Karpas-422 (cell line): ENCODE measurements around the gene RFC2. TPM values are rescaled to one million over a fixed set of nuclear protein-coding genes. Genes with fewer than 3 reads are reported as not detected.
A peak's percentile ranks its signal among the peaks of the same experiment; 100 is the strongest.

ENCODE experiments used
- DNase-seq: peaks from one replicate; pipeline ENCODE4 v3.0.0-alpha.2; 2015
- H2AFZ ChIP-seq: fragments of 200-600 bp; sonication (generic); 2 replicates; pipeline ENCODE4 v1.6.1; 2014; ENCODE audit warnings: antibody characterized with exemption, low read length, mixed read lengths
- H3K27ac ChIP-seq: fragments of 200-600 bp; sonication (generic); 2 replicates; pipeline ENCODE4 v1.5.1; 2014; ENCODE audit warnings: mild to moderate bottlenecking, low read length, moderate library complexity
- H3K27me3 ChIP-seq: fragments of 200-600 bp; sonication (generic); 2 replicates; pipeline ENCODE4 v1.6.1; 2014; ENCODE audit warnings: low read length, mixed read lengths
- H3K36me3 ChIP-seq: fragments of 200-600 bp; sonication (generic); 2 replicates; pipeline ENCODE4 v1.6.1; 2014; ENCODE audit warnings: low read length, mixed read lengths; ENCODE audit not compliant: insufficient read depth
- H3K4me1 ChIP-seq: fragments of 200-600 bp; sonication (generic); 2 replicates; pipeline ENCODE4 v1.6.1; 2014; ENCODE audit warnings: mild to moderate bottlenecking, low read length, mixed read lengths
- H3K4me2 ChIP-seq: fragments of 200-600 bp; sonication (generic); 2 replicates; pipeline ENCODE4 v1.6.1; 2014; ENCODE audit warnings: low read length, low read depth, mild to moderate bottlenecking; ENCODE audit not compliant: poor library complexity, severe bottlenecking
- H3K4me3 ChIP-seq: fragments of 200-600 bp; sonication (generic); 2 replicates; pipeline ENCODE4 v1.5.1; 2014; ENCODE audit warnings: mild to moderate bottlenecking, antibody characterized with exemption, low read length, mixed read lengths
- H3K79me2 ChIP-seq: fragments of 200-600 bp; sonication (generic); 2 replicates; pipeline ENCODE4 v1.6.1; 2014; ENCODE audit warnings: mild to moderate bottlenecking, low read length, mixed read lengths
- H3K9ac ChIP-seq: fragments of 200-600 bp; sonication (generic); 2 replicates; pipeline ENCODE4 v1.6.0; 2014; ENCODE audit warnings: low read length
- H3K9me2 ChIP-seq: fragments of 200-600 bp; sonication (generic), shearing (Covaris generic); replicated peaks from 2 replicates; pipeline ENCODE4 v1.6.0; 2014; ENCODE audit warnings: mild to moderate bottlenecking, low read length, moderate library complexity; ENCODE audit not compliant: insufficient read depth
- H3K9me3 ChIP-seq: fragments of 300-700, 200-600 bp; sonication (generic); 2 replicates; pipeline ENCODE4 v1.6.1; 2014; ENCODE audit warnings: low read length, mixed read lengths
- H4K20me1 ChIP-seq: fragments of 200-600 bp; sonication (generic); 2 replicates; pipeline ENCODE4 v1.6.1; 2014; ENCODE audit warnings: mild to moderate bottlenecking, antibody characterized with exemption, low read length, low read depth; ENCODE audit not compliant: insufficient read depth
- total RNA-seq: library from RNA; depleted of rRNA; stranded (reverse); fragments of >200 nt; shearing (Covaris generic); gene quantifications from 2 replicates; pipeline ENCODE4 v1.2.3, GENCODE V29; 2014; ENCODE audit warnings: low replicate concordance

Gene RFC2
- total RNA-seq, 1 experiment from 2014 or later = 18.9 TPM

DNA sequence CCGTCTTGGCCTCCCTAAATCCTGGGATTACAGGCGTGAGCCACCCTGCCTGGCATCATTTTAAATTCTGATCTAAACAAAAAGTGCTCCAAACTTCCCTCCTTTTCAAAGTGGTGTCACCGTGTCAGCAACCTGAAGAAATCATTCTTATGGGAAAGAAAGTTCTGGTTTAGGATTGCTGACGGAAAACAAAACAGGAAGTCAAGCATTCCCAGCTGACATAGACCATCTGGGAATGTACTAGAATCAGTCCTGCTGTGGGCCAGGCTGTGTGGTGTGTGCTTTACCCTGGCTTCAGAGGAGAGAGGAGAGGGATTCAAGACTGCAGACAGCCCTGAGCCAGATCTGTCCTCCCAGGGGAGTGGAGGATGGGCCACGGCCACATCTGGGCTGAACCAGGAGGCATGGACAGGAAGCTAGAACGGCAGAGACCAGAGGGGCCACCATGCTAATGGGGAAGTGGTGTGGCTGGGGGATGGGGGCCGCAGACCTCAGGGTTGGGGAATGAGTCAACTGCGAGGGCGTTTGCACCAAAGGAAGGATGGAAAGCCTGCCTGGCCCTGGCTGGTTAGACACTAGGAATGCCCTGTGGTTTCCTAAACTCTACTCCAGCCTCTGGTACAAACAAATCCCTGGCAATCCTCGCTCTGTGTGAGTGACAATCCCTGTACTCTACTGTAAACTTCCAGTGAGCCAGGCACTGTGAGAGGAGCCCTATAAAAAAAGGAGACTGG, 18.3 kb upstream of the RFC2 start:
- DNase-seq = peak; percentile 63
- no peak overlapping the region for H3K4me3 ChIP-seq
- peak overlapping the region; percentile 35 for H3K4me2 ChIP-seq

DNA sequence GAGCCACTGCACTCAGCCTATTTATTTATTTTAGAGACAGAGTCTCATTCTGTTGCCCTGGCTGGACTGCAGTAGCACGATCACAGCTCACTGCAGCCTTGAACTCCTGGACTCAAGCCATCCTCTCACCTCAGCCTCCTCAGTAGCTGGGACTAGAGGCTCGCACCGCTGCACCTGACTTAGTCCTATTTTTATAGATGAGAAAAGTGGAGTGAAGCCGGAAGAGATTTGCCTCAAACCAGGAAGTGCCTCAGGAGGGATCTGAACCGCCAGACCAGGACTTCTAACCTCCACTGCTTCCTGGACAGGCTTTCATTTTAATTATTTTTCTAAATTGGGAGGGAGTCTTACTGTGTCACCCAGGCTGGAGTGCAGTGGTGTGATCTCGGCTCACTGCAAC, 17.5 kb upstream of the RFC2 start:
- H2AFZ ChIP-seq = no peak overlapping the region
- no peaks in the 10 kb centered on the region for H3K9me2 ChIP-seq
- H3K4me3 ChIP-seq = no peak overlapping the region
- H3K27me3 ChIP-seq = no peaks in the 10 kb centered on the region
- H3K4me2 ChIP-seq = peak overlapping the region; percentile 5
- peaks cover 18% of the 10 kb centered on the region for H3K4me1 ChIP-seq
- no peaks in the 10 kb centered on the region for H3K79me2 ChIP-seq
- no peak overlapping the region for H3K9ac ChIP-seq
- H3K9me3 ChIP-seq = no peaks in the 10 kb centered on the region
- peak; percentile 51 for DNase-seq
- no peaks in the 10 kb centered on the region for H4K20me1 ChIP-seq
- H3K36me3 ChIP-seq = no peaks in the 10 kb centered on the region
- no peak overlapping the region for H3K27ac ChIP-seq

More for the DNA sequence above, 18.3 kb upstream of the RFC2 start:
- Histone ChIP-seq H3K27me3 (no peaks in the 10 kb centered on the region), H3K36me3 (no peaks in the 10 kb centered on the region), H3K9me3 (no peaks in the 10 kb centered on the region), H3K4me1 (peaks cover 17% of the 10 kb centered on the region), H3K27ac (no peak overlapping the region), H2AFZ (peak overlapping the region; percentile 5; the same call in 1 of the 2 replicates), H4K20me1 (no peaks in the 10 kb centered on the region), H3K79me2 (no peaks in the 10 kb centered on the region), H3K9me2 (no peaks in the 10 kb centered on the region), H3K9ac (no peak overlapping the region)

- Histone ChIP-seq H3K79me2 (no peaks in the 10 kb centered on the region), H3K9me2 (no peaks in the 10 kb centered on the region), H4K20me1 (no peaks in the 10 kb centered on the region), H3K27me3 (no peaks in the 10 kb centered on the region), H3K9ac (no peak overlapping the region), H3K4me1 (peaks cover 25% of the 10 kb centered on the region), H3K4me2 (peak overlapping the region; percentile 78), H2AFZ (no peak overlapping the region), H3K36me3 (no peaks in the 10 kb centered on the region), H3K27ac (no peak overlapping the region), H3K4me3 (peak overlapping the region; percentile 58; the same call in 1 of the 2 replicates), H3K9me3 (no peaks in the 10 kb centered on the region)
- DNase-seq = peak; percentile 78
Measured at GRCh38 chr7:74269757-74270277, 15.6 kb upstream of the RFC2 start.

GRCh38 chr7:74267756-74268565, 13.8 kb upstream of the RFC2 start:
- DNase-seq = no peak

GRCh38 chr7:74266191-74266963, 12.2 kb upstream of the RFC2 start:
- Histone ChIP-seq H3K4me3 (no peak overlapping the region), H3K4me1 (peaks cover 11% of the 10 kb centered on the region), H2AFZ (no peak overlapping the region), H3K27me3 (no peaks in the 10 kb centered on the region), H4K20me1 (no peaks in the 10 kb centered on the region), H3K9ac (no peak overlapping the region), H3K27ac (no peak overlapping the region), H3K79me2 (no peaks in the 10 kb centered on the region), H3K9me2 (no peaks in the 10 kb centered on the region), H3K4me2 (peak overlapping the region; percentile 2), H3K9me3 (no peaks in the 10 kb centered on the region), H3K36me3 (no peaks in the 10 kb centered on the region)
- DNase-seq = peak; percentile 51

More at GRCh38 chr7:74267756-74268565, 13.8 kb upstream of the RFC2 start:
- H3K4me3 ChIP-seq = no peak overlapping the region
- H3K79me2 ChIP-seq = no peaks in the 10 kb centered on the region
- H3K4me1 ChIP-seq = peaks cover 25% of the 10 kb centered on the region
- no peaks in the 10 kb centered on the region for H3K9me2 ChIP-seq
- H3K9me3 ChIP-seq = no peaks in the 10 kb centered on the region
- H3K27ac ChIP-seq = no peak overlapping the region
- no peaks in the 10 kb centered on the region for H4K20me1 ChIP-seq
- H3K27me3 ChIP-seq = no peaks in the 10 kb centered on the region
- no peak overlapping the region for H3K9ac ChIP-seq
- H2AFZ ChIP-seq = no peak overlapping the region
- no peaks in the 10 kb centered on the region for H3K36me3 ChIP-seq
- H3K4me2 ChIP-seq = no peak overlapping the region

GRCh38 chr7:74263399-74264120, 9.4 kb upstream of the RFC2 start:
- H3K79me2 ChIP-seq = no peaks in the 10 kb centered on the region
- H3K9ac ChIP-seq = no peak overlapping the region
- H3K4me2 ChIP-seq = no peak overlapping the region
- no peak overlapping the region for H2AFZ ChIP-seq
- no peaks in the 10 kb centered on the region for H3K27me3 ChIP-seq
- no peaks in the 10 kb centered on the region for H4K20me1 ChIP-seq
- DNase-seq = no peak
- H3K9me2 ChIP-seq = no peaks in the 10 kb centered on the region
- H3K4me3 ChIP-seq = no peak overlapping the region
- H3K36me3 ChIP-seq = no peaks in the 10 kb centered on the region
- H3K9me3 ChIP-seq = no peaks in the 10 kb centered on the region
- no peak overlapping the region for H3K27ac ChIP-seq
- H3K4me1 ChIP-seq = peaks cover 8% of the 10 kb centered on the region

GRCh38 chr7:74262639-74263398, 8.6 kb upstream of the RFC2 start:
- Histone ChIP-seq H3K4me1 (peaks cover 13% of the 10 kb centered on the region), H3K79me2 (no peaks in the 10 kb centered on the region), H3K4me2 (no peak overlapping the region), H3K27me3 (no peaks in the 10 kb centered on the region), H3K36me3 (no peaks in the 10 kb centered on the region), H2AFZ (no peak overlapping the region), H3K27ac (no peak overlapping the region), H3K4me3 (no peak overlapping the region), H4K20me1 (no peaks in the 10 kb centered on the region), H3K9me2 (no peaks in the 10 kb centered on the region), H3K9me3 (no peaks in the 10 kb centered on the region), H3K9ac (no peak overlapping the region)
- DNase-seq = no peak
